K562 (cell line): ENCODE results near the gene TCEA3. TPM values are rescaled to one million over a fixed set of nuclear protein-coding genes. Genes with fewer than 3 reads are reported as not detected.
A peak's percentile ranks its signal among the peaks of the same experiment; 100 is the strongest.

Source experiments
- ATF1 ChIP-seq, 2 experiments: fragments of 450-650 bp in 1 of 2; IDR thresholded peaks; 2 replicates each; pipeline ENCODE4 v1.6.1; 2016; ENCODE audit warnings: missing compliant biosample characterization in 1 of 2, missing genetic modification characterization in 1 of 2
- CTBP1 ChIP-seq: fragments of 450-650 bp; IDR thresholded peaks from 2 replicates; pipeline ENCODE4 v1.6.1; 2016; ENCODE audit warnings: borderline replicate concordance
- DPF2 ChIP-seq: fragments of 450-650 bp; IDR thresholded peaks from 2 replicates; pipeline ENCODE4 v1.6.1; 2016
- FOXA1 ChIP-seq: fragments of 450-650 bp; IDR thresholded peaks from 2 replicates; pipeline ENCODE4 v1.6.1; 2016; ENCODE audit warnings: mild to moderate bottlenecking, borderline replicate concordance
- HCFC1 ChIP-seq: IDR thresholded peaks from 2 replicates; pipeline ENCODE4 v1.6.1; 2012; ENCODE audit warnings: low read depth, low read length, improper control_type of control experiment
- HDAC1 ChIP-seq, 2 experiments: fragments of 450-650 bp; IDR thresholded peaks; 2 replicates each; pipeline ENCODE4 v1.6.1; 2016 to 2017; ENCODE audit warnings: inconsistent platforms in 1 of 2, mild to moderate bottlenecking in 1 of 2, moderate library complexity in 1 of 2
- JUND ChIP-seq, 2 experiments: IDR thresholded peaks; 2 replicates in 1 of 2; 3 replicates in 1 of 2; pipeline ENCODE4 v1.6.1; 2011; ENCODE audit warnings: borderline replicate concordance in 2 of 2, low read depth in 2 of 2, low read length in 2 of 2, improper control_type of control experiment in 1 of 2, missing biosample characterization in 1 of 2, missing genetic modification characterization in 1 of 2, missing genetic modification reagents in 1 of 2
- MEIS2 ChIP-seq: fragments of 450-650 bp; IDR thresholded peaks from 2 replicates; pipeline ENCODE4 v1.6.1; 2014; ENCODE audit warnings: mild to moderate bottlenecking; ENCODE audit not compliant: partially characterized antibody
- NFIC ChIP-seq: fragments of 450-650 bp; IDR thresholded peaks from 2 replicates; pipeline ENCODE4 v1.6.1; 2017; ENCODE audit warnings: mild to moderate bottlenecking, inconsistent platforms
- RBM17 ChIP-seq: fragments of 200-400 bp; formaldehyde crosslinking; IDR thresholded peaks from 2 replicates; pipeline ENCODE4 v1.6.1; 2017; ENCODE audit warnings: low read depth, mild to moderate bottlenecking, low read length, borderline replicate concordance
- SNIP1 ChIP-seq: fragments of 450-650 bp; IDR thresholded peaks from 2 replicates; pipeline ENCODE4 v1.7.1; 2017; ENCODE audit warnings: low read depth, mild to moderate bottlenecking
- STAT5A ChIP-seq: IDR thresholded peaks from 2 replicates; pipeline ENCODE4 v1.6.1; 2012; ENCODE audit warnings: low read length, inconsistent platforms, borderline replicate concordance
- TAL1 ChIP-seq: fragments of 450-650 bp; IDR thresholded peaks from 2 replicates; pipeline ENCODE4 v1.6.1; 2016; ENCODE audit warnings: mild to moderate bottlenecking
- TCFL5 ChIP-seq: fragments of 250-450 bp; sonication (Bioruptor Pico); conservative IDR thresholded peaks from 2 replicates; pipeline ENCODE4 v1.6.1; 2021; ENCODE audit warnings: mild to moderate bottlenecking, moderate library complexity, matching md5 sums
- TSC22D4 ChIP-seq: fragments of 450-650 bp; IDR thresholded peaks from 2 replicates; pipeline ENCODE4 v1.6.1; 2016; ENCODE audit warnings: missing genetic modification characterization, missing biosample characterization, control low read depth
- ZNF699 ChIP-seq: fragments of 250-450 bp; sonication (Bioruptor Pico); IDR thresholded peaks from 2 replicates; pipeline ENCODE4 v1.8.0; 2021; ENCODE audit warnings: mild to moderate bottlenecking, moderate library complexity; ENCODE audit not compliant: insufficient replicate concordance
- polyA plus RNA-seq, 8 experiments: library from polyadenylated mRNA; depleted of rRNA in 4 of 8; stranded (reverse) in 5 of 8; unstranded in 3 of 8; fragments of >200 nt; fragmentation: Nextera tagmentation in 2 of 8; fragmentation: Illumina TruSeq in 1 of 8; extraction: Ambion mirVana in 2 of 8; extraction: Trizol in 1 of 8; gene quantifications; 2 replicates each; pipeline versions ENCODE4 v1.2.1 to v1.2.3, GENCODE V29; 2011 to 2014; ENCODE audit warnings: inconsistent platforms in 1 of 8, missing spikeins in 1 of 8
- total RNA-seq, 7 experiments: library from RNA; depleted of rRNA in 6 of 7; stranded (reverse); fragments of >200 nt in 6 of 7; fragmentation: Illumina TruSeq in 2 of 7; extraction: Trizol in 2 of 7; gene quantifications; 2 replicates each; pipeline versions ENCODE4 v1.2.1 to v1.2.3, GENCODE V29; 2011 to 2021; ENCODE audit warnings: low replicate concordance in 1 of 7
- TF ChIP-seq, protein P1 (sequence below): fragments of 250-450 bp; sonication (Bioruptor Pico); IDR thresholded peaks from 2 replicates; pipeline ENCODE4 v1.8.0; 2022; ENCODE audit warnings: moderate library complexity, mild to moderate bottlenecking, inconsistent platforms
- TF ChIP-seq, protein P2 (sequence below): fragments of 200-800 bp; sonication (Bioruptor generic); IDR thresholded peaks from 2 replicates; pipeline ENCODE4 v1.6.1; 2017; ENCODE audit warnings: missing genetic modification characterization, missing compliant biosample characterization
- TF ChIP-seq, protein P3 (sequence below), 2 experiments: fragments of 450-650 bp; conservative IDR thresholded peaks; 2 replicates each; pipeline ENCODE4 v1.6.1; 2017; ENCODE audit warnings: mild to moderate bottlenecking in 2 of 2, moderate library complexity in 2 of 2
- TF ChIP-seq, protein P4 (sequence below): fragments of 250-450 bp; sonication (Bioruptor Pico); IDR thresholded peaks from 2 replicates; pipeline ENCODE4 v1.4.0; 2020; ENCODE audit warnings: mild to moderate bottlenecking, moderate library complexity

The TCEA3 gene
- total and polyA plus RNA-seq, 9 of the 15 experiments (the other 6 are each of a cell fraction or from before 2014, with no cell fraction given), result 0.03 to 0.55 (median 0.36) TPM

DNA sequence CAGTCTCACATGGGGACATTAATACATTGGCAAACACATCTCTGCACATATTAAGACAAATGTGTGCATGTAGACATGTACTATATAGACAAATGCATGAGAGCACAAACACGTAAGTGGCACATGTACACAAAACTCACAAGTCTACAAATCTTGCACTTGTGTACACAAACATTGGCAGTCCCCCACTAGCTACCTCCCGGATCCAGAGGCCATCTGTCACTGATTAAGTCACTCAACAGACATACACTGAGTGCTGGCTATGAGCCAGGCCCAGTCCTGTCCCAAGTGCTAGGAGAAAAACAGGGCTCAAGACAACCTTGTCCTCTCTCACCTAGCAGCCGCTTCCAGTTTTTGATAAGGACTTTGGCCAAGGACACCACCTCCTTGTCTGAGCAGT is 7.0 kb downstream of the TCEA3 start (continued):
- TF ChIP-seq JUND (IDR thresholded peaks at IDR 0.05; ENCODE audit: borderline replicate concordance, low read depth, low read length), result peak; percentile 29; the same call in 1 of the 2 replicates
- no peak; the same call in 2 of the 3 replicates for TF ChIP-seq JUND (tag; IDR thresholded peaks at IDR 0.05; ENCODE audit: borderline replicate concordance, low read depth, low read length)
- no peak for TF ChIP-seq TSC22D4 (tag)
- no peak for TF ChIP-seq TCFL5 (CRISPR knock-in tag)
- no peak for TF ChIP-seq SNIP1
- TF ChIP-seq MEIS2, result peak; percentile 97
- TF ChIP-seq, protein P1, sequence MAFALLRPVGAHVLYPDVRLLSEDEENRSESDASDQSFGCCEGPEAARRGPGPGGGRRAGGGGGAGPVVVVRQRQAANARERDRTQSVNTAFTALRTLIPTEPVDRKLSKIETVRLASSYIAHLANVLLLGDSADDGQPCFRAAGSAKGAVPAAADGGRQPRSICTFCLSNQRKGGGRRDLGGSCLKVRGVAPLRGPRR (CRISPR knock-in tag), result no peak
- TF ChIP-seq FOXA1, result peak; percentile 68; the same call in 1 of the 2 replicates
- peak; percentile 66 for TF ChIP-seq DPF2
- no peak for TF ChIP-seq RBM17
- TF ChIP-seq, protein P2, sequence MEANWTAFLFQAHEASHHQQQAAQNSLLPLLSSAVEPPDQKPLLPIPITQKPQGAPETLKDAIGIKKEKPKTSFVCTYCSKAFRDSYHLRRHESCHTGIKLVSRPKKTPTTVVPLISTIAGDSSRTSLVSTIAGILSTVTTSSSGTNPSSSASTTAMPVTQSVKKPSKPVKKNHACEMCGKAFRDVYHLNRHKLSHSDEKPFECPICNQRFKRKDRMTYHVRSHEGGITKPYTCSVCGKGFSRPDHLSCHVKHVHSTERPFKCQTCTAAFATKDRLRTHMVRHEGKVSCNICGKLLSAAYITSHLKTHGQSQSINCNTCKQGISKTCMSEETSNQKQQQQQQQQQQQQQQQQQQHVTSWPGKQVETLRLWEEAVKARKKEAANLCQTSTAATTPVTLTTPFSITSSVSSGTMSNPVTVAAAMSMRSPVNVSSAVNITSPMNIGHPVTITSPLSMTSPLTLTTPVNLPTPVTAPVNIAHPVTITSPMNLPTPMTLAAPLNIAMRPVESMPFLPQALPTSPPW (CRISPR knock-in tag), result 0 out of 2 replicates have a peak, but pooled peaks have one; percentile 17
- TF ChIP-seq CTBP1, result peak; percentile 33; the same call in 1 of the 2 replicates
- TF ChIP-seq HDAC1 (IDR thresholded peaks at IDR 0.05), result 0 out of 4 replicates have a peak, but pooled peaks of 1 of the 2 experiments have one; percentile 28
- TF ChIP-seq, protein P3, sequence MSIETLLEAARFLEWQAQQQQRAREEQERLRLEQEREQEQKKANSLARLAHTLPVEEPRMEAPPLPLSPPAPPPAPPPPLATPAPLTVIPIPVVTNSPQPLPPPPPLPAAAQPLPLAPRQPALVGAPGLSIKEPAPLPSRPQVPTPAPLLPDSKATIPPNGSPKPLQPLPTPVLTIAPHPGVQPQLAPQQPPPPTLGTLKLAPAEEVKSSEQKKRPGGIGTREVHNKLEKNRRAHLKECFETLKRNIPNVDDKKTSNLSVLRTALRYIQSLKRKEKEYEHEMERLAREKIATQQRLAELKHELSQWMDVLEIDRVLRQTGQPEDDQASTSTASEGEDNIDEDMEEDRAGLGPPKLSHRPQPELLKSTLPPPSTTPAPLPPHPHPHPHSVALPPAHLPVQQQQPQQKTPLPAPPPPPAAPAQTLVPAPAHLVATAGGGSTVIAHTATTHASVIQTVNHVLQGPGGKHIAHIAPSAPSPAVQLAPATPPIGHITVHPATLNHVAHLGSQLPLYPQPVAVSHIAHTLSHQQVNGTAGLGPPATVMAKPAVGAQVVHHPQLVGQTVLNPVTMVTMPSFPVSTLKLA (conservative IDR thresholded peaks at IDR 0.05), result peak in 1 of 2 experiments; percentile 28; a peak in 1 of 4 replicates
- no peak for TF ChIP-seq ZNF699 (CRISPR knock-in tag)
- TF ChIP-seq TAL1, result peak; percentile 21
- TF ChIP-seq HCFC1, result 0 out of 2 replicates have a peak, but pooled peaks have one; percentile 9
- TF ChIP-seq, protein P4, sequence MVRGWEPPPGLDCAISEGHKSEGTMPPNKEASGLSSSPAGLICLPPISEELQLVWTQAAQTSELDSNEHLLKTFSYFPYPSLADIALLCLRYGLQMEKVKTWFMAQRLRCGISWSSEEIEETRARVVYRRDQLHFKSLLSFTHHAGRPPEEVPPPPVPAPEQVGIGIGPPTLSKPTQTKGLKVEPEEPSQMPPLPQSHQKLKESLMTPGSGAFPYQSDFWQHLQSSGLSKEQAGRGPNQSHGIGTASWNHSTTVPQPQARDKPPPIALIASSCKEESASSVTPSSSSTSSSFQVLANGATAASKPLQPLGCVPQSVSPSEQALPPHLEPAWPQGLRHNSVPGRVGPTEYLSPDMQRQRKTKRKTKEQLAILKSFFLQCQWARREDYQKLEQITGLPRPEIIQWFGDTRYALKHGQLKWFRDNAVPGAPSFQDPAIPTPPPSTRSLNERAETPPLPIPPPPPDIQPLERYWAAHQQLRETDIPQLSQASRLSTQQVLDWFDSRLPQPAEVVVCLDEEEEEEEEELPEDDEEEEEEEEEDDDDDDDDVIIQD, result no peak
- TF ChIP-seq NFIC, result peak; percentile 97
- no peak for TF ChIP-seq ATF1 (CRISPR knock-in tag; IDR thresholded peaks at IDR 0.05)
- 0 out of 2 replicates have a peak, but pooled peaks have one; percentile 16 for TF ChIP-seq ATF1 (tag; IDR thresholded peaks at IDR 0.05)
- TF ChIP-seq STAT5A, result 0 out of 2 replicates have a peak, but pooled peaks have one; percentile 22
